AG09309 (cell line): ENCODE results near the gene SLC17A2.

Experiments used
- DNase-seq: peaks from one replicate; pipeline ENCODE4 v3.0.0-alpha.2; 2010; ENCODE audit warnings: low read depth
- H3K4me3 ChIP-seq: 2 replicates; pipeline ENCODE4 v1.5.1; 2011; ENCODE audit warnings: mild to moderate bottlenecking, low read depth, low read length, moderate library complexity; ENCODE audit not compliant: control insufficient read depth
- CTCF ChIP-seq: IDR thresholded peaks from 2 replicates; pipeline ENCODE4 v1.5.1; 2011; ENCODE audit warnings: mild to moderate bottlenecking, low read depth, low read length, inconsistent platforms; ENCODE audit not compliant: insufficient read depth, control insufficient read depth; ENCODE audit errors: missing control alignments

The SLC17A2 gene

DNA sequence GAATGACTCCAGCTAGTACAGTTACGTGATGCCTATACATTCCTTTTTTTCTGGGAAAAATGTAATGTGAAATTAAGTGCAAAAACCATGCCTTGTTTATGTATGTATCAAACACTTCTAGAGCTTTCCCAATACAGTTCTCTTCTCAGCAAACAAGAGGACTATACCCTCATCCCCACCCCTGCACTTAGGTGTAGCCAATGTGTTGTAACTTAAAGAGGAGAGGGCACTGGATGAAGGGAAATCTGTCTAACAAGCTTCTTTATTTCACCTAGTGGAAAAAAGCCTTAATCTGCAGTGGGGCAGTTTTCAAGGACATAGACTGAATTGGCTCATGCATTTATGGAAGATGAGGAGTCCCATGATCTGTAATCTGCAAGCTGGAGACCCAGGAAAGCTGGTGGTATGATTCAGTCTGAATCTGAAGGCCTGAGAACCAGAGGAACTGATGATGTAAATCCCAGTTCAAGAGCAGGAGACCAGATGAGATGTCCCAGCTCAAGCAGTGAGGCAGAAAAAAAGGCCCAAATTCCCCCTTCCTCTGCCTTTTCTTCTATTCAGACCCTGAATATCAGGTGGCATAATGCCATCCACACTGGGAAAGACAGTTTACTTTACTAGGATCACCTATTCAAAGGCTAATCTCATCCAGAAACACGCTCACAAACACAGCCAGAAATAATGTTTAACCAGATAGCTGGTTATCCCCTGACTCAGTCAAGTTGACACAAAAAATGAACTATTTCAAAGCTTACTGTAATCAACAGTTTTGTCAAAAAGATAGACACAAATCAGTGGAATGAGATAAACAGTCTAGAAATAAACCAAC is 30.7 kb downstream of the SLC17A2 start:
- no peak for TF ChIP-seq CTCF
- no peak overlapping the region for H3K4me3 ChIP-seq
- DNase-seq, result no peak

DNA sequence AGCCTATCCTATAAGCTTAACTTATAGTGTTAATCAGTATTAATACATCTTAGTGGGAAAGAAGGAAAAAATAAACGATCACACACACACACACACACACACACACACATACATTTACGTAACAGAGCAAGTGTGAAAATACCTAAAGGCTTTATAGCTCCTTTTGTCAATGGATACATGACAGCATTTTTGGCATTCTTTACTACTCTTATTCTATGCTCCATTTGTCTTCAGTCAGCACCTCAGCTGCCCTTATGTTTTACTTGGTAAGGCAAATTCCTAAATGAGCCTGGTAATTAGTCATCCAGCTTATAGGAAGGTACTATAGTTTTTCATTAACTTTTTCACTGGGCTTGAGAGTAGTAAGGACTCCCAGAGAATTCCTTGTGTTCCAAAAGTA is 31.4 kb downstream of the SLC17A2 start:
- TF ChIP-seq CTCF, result no peak
- DNase-seq, result no peak
- no peak overlapping the region for H3K4me3 ChIP-seq

GRCh38 chr6:25898289-25898977 is 32.1 kb downstream of the SLC17A2 start:
- DNase-seq, result no peak
- no peak for TF ChIP-seq CTCF
- H3K4me3 ChIP-seq, result no peak overlapping the region

GRCh38 chr6:25896252-25896651 is 34.2 kb downstream of the SLC17A2 start:
- TF ChIP-seq CTCF, result no peak
- DNase-seq, result no peak
- no peak overlapping the region for H3K4me3 ChIP-seq

DNA sequence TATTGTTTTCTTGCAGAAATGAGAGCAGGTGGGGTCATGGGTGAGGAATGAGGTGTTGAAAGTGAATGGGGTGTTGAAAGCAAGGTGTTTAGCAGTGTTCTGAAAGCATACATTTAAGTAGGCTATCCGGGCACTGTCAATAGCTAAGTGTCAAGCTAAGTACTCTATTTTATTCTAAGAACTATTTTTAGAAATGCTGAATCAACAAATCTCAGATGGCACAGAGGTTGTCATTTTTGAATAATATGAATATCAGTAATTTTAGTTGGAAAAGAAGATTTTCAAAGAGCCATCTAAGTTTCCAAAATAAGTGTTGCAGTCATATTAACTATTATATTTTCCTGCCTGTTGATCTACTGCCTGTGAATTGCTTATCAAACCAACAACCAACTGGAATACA is 34.7 kb downstream of the SLC17A2 start:
- H3K4me3 ChIP-seq, result no peak overlapping the region
- no peak for TF ChIP-seq CTCF
- no peak for DNase-seq

DNA sequence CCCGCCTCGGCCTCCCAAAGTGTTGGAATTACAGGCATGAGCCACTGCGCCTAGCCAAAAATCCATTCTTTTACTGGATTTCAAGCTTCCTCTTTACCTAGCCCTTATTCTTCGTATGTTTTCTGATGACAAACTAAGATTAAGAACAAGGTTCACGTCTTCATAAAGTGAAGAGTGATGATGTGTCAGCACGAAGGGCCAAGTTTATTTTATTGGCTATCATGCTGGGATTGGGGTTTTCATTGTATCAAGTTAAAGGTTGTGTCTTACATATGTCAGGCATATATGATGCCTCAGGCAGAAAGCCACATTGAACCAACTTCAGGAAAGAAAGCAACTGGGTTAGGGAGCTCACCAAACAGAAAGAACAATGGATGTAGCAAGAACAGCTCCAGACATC is 36.7 kb downstream of the SLC17A2 start:
- DNase-seq, result no peak
- no peak overlapping the region for H3K4me3 ChIP-seq
- no peak for TF ChIP-seq CTCF
